Measurements from ENCODE around the gene PFKM. TPM values are rescaled to one million over a fixed set of nuclear protein-coding genes. Genes with fewer than 3 reads are reported as not detected.
"Not testable (repeated sequence)": the region's sequence is repeated elsewhere in the genome, so short reads cannot be mapped to it uniquely, and the experiment has no call there.

Gene PFKM
- total and polyA plus RNA-seq, 8 donors, result 7.0 to 27.5 (median 11.3) TPM

DNA sequence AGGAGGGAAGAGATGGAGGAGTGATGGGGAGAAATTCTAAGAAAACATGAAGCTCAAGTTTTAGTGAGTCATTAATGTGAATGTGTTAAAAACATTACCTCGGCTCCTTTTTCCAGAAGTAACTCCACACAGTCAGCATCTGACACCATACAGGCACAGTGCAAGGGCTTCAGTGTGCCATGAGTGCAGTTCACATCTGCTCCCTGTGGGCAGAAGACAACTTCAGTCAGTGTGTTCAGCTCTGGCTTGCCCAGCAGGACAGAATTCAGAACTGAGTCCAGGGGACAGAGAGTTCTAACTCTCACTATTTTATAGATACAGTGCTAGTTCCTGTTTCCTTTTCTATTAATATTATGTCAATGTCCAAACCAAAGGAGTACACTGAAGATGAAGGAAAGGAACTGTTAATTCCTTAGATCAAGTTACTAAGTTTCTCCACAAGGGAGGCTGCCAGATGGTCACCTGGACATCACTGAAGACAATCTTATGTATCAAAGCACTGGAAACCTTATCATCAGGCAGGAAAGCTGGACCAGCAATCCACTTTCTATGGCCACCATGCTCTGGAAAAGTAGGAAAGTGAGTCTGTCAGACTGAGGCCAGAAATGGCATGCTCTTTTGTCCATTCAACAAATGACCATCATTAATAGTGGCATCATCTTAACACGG lies 32.1 kb downstream of the PFKM start:
- Histone ChIP-seq H3K36me3 (peaks cover 0 to 46% (median 28%) of the 10 kb centered on the region in 3 donors), H3K27ac (no peak overlapping the region), H3K27me3 (no peaks in the 10 kb centered on the region), H3K4me3 (no peak overlapping the region), H3K4me1 (peaks cover 0 to 5% (median 4%) of the 10 kb centered on the region in 3 donors), H3K9me3 (no peaks in the 10 kb centered on the region)
- DNase-seq (no peak), ATAC-seq (no peak), FAIRE-seq (no peak)
- TF ChIP-seq, protein P1, sequence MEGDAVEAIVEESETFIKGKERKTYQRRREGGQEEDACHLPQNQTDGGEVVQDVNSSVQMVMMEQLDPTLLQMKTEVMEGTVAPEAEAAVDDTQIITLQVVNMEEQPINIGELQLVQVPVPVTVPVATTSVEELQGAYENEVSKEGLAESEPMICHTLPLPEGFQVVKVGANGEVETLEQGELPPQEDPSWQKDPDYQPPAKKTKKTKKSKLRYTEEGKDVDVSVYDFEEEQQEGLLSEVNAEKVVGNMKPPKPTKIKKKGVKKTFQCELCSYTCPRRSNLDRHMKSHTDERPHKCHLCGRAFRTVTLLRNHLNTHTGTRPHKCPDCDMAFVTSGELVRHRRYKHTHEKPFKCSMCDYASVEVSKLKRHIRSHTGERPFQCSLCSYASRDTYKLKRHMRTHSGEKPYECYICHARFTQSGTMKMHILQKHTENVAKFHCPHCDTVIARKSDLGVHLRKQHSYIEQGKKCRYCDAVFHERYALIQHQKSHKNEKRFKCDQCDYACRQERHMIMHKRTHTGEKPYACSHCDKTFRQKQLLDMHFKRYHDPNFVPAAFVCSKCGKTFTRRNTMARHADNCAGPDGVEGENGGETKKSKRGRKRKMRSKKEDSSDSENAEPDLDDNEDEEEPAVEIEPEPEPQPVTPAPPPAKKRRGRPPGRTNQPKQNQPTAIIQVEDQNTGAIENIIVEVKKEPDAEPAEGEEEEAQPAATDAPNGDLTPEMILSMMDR (IDR thresholded peaks at IDR 0.05), result no peak
- intact Hi-C loops (cut with DNase I), result no loop called here
- 81 to 83% methylated on average over 2 of the region's 2 CpGs for WGBS, 2 donors

DNA sequence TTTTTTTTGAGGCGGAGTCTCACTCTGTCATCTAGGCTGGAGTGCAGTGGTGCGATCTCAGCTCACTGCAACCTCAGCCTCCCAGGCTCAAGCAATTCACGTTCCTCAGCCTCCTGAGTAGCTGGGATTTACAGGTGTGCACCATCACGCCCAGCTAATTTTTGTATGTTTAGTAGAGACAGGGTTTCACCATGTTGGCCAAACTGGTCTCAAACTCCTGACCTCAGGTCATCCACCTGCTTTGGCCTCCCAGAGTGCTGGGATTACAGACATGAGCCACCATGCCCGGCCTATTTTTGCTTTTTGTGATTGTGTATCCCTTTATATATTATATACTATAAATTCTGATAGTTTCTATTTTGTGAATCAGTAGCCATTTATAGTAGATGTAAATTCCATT lies 36.6 kb downstream of the PFKM start:
- FAIRE-seq; H3K27ac ChIP-seq; H3K27me3 ChIP-seq; H3K9me3 ChIP-seq; H3K4me1 ChIP-seq; intact Hi-C loops (cut with DNase I); DNase-seq; H3K4me3 ChIP-seq; ATAC-seq: not testable (repeated sequence)
- WGBS, 2 donors, result 95 to 96% methylated on average over 5 of the region's 5 CpGs
- H3K36me3 ChIP-seq, result peaks cover 0 to 17% (median 9%) of the 10 kb centered on the region in 3 donors

DNA sequence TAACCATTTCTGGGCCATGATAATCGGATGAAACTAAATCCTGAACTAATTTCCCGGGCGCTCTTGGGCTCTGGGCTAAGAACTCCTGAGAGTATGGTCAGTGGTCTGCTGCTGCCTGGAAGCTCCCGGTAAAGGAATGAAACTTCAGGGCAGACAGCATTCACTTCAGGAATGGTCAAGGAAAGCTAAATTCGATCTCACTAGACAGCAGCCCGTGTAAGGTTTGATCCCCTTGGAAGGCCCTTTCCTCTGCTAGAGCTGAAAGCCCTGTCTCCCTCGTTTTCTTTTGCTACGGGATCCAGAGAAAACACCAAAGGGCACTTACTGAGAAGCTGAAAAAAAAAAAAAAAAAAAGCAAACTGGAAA lies 37.5 kb downstream of the PFKM start:
- Histone ChIP-seq H3K27ac (peak overlapping the region in 2 of 4 donors; percentile 77 to 79), H3K36me3 (peaks cover 0 to 8% (median under 1%) of the 10 kb centered on the region in 3 donors), H3K4me3 (peak overlapping the region; percentile 41 to 75 (median 57)), H3K4me1 (peaks cover 0 to 7% (median 6%) of the 10 kb centered on the region in 3 donors), H3K9me3 (no peaks in the 10 kb centered on the region), H3K27me3 (no peaks in the 10 kb centered on the region)
- peak in 1 of 4 donors; percentile 0 for ATAC-seq
- WGBS, 2 donors, result 14 to 24% methylated on average over 8 of the region's 8 CpGs
- no peak for FAIRE-seq
- no peak for DNase-seq
- TF ChIP-seq, protein P1 (IDR thresholded peaks at IDR 0.05), result no peak
- intact Hi-C loops (cut with DNase I), result no loop called here

DNA sequence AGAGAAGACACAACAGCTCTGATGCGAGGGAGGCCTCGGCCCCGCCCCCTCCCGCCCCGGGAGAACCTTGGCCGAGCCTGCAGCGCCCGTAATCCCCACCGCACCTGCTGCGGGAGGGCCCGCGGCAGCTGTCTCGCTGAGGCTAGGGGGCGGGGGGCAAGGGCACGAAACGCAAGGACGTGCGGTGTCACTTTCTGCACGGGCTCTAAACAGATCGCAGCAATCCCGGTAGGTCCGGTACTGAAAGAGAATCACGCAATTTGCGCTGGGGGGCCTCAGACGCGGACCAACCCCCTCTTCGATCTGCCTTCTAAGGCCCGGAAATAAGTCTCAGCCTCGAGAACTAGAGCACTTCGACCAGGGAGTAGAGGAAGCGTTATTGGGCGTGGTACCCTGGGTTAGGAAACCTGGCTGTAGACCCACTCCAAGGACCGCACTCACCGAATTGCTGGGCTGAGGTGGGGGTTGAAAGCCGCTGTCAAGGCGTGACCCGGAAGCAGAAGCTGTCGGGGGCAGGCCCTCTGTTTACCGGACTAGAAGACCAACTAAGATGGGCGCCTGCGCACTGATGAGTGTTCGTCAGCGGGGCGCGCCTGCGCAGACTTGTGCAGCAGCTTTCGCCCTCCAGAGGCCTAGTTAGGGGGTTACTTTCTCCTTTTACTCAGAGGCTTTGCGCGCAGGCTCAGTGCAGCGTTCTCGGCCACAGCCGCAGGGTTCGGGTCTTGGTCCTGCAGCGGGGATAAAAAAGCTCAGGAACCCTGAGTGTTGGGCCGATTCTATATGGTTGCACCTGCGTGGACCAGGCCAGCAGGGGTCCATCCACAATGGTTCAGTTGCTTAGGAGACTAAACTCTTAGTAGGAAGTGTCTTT lies 38.1 kb downstream of the PFKM start, which contains the start of gene ASB8:
TSS of gene ASB8 (minus strand) at position 498 of the 871 bp plus-strand sequence. CDS start 4,019 bp downstream, outside the sequence.
- Histone ChIP-seq H3K9me3 (no peaks in the 10 kb centered on the region), H3K36me3 (peaks cover 0 to 4% (median 0%) of the 10 kb centered on the region in 3 donors), H3K4me1 (peaks cover 0 to 7% (median 6%) of the 10 kb centered on the region in 3 donors), H3K4me3 (peak within 1 kb of the TSS; percentile 41 to 75 (median 57)), H3K27me3 (no peaks in the 10 kb centered on the region), H3K27ac (peak within 1 kb of the TSS; percentile 44 to 79 (median 62))
- TF ChIP-seq, protein P1 (IDR thresholded peaks at IDR 0.05), result peak in 2 of 4 donors; percentile 9 to 38
- ATAC-seq (peak; percentile 96 to 100 (median 99)), FAIRE-seq (no peak), DNase-seq (peak; percentile 97 to 100 (median 98))
- WGBS, 2 donors, result 1% methylated on average over 53 to 56 of the region's 56 CpGs
- intact Hi-C loops (cut with DNase I), result no loop called here

DNA sequence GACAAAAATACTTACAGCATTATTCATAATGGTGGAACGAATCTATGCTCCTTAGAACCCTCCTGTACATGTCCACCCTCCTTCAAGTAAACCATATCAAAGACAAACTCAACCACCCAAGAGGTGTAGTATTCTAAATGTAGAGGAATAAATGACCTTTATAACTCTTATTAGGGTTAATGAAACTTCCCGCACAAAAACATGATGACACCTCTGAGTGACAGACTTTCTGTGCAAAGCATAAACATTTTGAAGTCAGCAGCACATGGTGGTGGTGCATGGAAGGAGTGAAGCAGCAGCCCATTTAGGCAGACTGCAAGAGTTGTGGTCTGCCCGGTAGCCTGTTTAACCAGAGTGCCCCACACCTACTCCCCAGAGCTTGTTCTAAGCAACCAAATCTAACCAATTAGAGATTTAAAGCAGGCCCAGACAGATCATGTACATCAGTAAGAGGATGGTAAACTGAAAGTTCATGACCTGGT lies 38.8 kb downstream of the PFKM start:
- Histone ChIP-seq H3K4me3 (peak overlapping the region; percentile 41 to 75 (median 57)), H3K36me3 (no peaks in the 10 kb centered on the region), H3K9me3 (no peaks in the 10 kb centered on the region), H3K27ac (peak overlapping the region; percentile 44 to 79 (median 62)), H3K4me1 (peaks cover 0 to 7% (median 6%) of the 10 kb centered on the region in 3 donors), H3K27me3 (no peaks in the 10 kb centered on the region)
- 65 to 70% methylated on average over 3 of the region's 3 CpGs for WGBS, 2 donors
- DNase-seq, result no peak
- ATAC-seq, result no peak
- no peak for FAIRE-seq
- TF ChIP-seq, protein P1 (IDR thresholded peaks at IDR 0.05), result no peak
- intact Hi-C loops (cut with DNase I), result no loop called here
